Stimulated activated CD4-positive, alpha-beta T cell treated with anti-CD3 and anti-CD28 coated beads, Interleukin-4, amount 100 ng/mL, for 24 hours (primary cell): Measurements from ENCODE around the gene GNA12.
"Not testable (repeated sequence)": the region's sequence is repeated elsewhere in the genome, so short reads cannot be mapped to it uniquely, and the experiment has no call there.

ENCODE experiments used
- DNase-seq: peaks from one replicate; pipeline ENCODE4 v3.0.0-alpha.2; 2020

The GNA12 gene

GRCh38 chr7:2709553-2710285 lies 134.4 kb downstream of the GNA12 start:
- DNase-seq = peak; percentile 77

DNA sequence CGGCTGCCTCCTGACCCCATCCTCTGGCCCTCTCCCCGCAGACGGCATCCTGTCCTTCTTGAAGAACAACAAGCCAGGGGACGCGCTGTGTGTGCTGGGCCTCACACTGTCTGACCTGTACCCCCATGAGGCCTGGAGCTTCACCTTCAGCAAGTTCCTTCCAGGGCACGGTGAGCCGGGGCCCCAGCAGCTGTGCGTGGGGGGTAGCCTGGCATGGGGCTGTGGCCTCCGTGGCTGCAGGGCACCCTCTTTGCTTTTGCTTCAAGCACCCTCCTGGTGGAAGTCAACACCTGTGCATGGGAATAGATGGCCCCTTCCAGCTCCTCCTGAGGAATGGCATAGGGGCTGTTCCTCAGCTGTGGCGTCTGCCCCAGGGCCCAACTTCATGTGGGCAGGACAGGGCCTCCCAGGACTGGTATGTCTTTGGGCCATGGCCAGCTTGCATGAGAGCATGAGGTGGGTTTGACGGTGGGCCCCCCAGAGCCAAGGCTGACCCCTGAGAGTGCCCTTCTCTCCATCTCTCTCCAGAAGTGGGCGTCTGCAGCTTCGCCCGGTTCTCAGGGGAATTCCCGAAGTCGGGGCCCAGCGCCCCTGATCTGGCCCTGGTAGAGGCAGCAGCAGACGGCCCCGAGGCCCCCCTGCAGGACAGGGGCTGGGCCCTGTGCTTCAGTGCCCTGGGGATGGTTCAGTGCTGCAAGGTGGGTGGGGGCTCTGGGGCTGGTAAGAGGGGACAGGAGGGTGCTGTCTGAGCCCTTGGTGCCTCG lies 135.4 kb downstream of the GNA12 start:
- no peak for DNase-seq

DNA sequence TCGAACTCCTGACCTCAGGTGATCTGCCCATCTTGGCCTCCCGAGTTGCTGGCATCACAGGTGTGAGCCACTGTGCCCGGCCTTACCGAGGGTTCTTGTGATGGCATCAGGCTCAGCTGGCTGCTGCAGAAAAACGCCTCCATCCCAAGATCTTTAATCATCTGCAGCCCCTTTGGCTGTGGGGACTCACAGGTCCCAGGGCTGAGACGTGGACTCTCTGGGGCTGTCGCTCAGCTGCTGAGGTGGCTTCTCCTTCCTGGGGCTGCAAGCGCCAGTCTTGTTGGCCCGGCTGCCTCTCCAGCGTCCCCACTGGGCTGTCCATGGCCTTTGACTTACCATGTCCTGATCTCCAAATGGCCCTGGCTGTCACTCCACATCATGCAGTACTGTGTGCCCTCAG lies 136.1 kb downstream of the GNA12 start:
- DNase-seq = no peak

DNA sequence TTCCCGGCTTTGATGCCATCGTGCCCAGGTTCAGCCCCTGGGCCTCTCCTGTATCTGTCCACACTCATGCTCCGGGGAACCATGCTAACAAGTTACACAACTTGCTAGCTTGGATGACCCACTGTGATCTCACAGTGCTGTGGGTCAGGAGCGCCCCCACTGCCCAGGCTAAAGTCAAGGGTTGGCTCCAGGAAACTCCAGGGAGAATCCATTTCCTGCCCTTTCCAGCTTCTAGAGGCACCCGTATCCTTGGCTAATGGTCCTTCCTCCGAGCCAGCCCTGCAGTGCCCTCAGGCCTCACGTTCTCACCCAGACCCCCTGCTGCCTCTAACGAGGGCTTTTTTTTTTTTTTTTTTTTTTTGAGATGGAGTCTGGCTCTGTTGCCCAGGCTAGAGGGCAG lies 136.6 kb downstream of the GNA12 start:
- no peak for DNase-seq

DNA sequence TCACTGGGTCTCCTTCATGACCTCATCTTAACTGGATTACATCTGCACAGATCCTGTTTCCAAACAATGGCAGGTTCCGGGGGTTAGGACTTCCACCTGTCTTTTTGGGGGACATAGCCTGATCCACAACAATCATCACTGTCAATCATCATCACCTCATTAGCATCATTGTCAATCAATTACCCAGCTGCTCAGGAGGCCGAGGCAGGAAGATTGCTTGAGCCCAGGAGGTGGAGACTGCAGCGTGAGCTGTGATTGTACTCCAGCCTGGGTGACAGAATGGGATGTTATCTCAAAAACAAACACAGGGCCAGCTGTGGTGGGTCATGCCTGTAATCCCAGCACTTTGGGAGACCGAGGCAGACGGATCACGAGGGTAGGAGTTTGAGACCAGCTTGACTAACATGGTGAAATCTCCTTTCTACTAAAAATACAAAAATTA lies 137.4 kb downstream of the GNA12 start:
- DNase-seq = no peak

- no peak for DNase-seq
Measured at GRCh38 chr7:2705371-2706096, 138.6 kb downstream of the GNA12 start.

DNA sequence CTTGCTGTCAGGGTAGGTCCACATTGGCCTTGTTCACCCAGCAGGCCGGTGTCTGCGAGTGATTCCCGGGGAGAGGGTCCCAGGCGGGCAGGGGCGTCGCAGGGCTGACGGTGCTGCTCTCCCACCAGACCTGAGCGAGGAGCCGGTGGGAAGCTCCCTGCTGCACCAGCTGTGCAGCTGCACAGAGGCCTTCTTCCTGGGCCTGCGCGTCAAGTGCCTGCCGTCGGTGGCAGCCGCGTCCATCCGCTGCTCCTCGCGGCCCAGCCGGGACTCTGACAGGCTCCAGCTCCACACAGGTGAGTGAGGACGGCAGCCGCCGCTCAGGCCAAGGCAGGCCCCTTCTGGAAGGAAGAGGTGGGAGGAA lies 141.5 kb downstream of the GNA12 start:
- no peak for DNase-seq

DNA sequence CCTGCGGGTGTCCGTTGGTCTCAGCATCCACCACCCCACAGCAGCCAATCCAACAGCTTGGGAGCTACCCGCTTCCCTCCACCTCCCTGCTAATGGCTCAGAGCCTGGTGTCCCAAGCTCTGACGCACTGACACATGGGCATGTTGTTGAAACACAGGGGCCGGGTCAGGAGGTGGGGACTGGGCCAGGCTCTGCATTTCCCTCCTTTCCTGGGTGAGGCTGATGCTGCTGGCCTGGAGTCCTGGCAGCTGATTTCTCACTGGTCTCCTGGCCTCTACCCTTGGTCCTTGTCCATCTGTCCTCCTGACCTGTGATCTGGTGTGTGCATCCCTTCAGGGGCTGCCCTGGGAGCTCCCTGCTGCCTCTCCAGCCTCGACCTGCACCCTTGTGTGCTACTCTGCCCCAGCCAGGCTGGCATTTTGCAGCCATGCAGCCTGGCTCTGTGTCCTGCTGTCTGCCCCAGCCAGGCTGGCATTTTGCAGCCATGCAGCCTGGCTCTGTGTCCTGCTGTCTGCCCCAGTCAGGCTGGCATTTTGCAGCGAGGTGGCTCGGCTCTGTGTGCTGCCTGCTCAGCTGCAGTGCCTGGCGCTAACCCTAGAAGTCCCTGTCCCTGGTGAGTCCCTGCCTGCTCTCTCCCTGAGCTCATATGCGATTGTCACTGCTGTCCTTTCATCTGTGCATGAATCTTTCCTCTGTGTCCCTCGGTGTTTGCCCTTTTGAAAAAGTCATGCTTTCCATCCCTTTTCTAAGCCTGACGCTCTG lies 142.1 kb downstream of the GNA12 start:
- no peak for DNase-seq

- DNase-seq = no peak
Measured at GRCh38 chr7:2701424-2701823, 142.7 kb downstream of the GNA12 start.

DNA sequence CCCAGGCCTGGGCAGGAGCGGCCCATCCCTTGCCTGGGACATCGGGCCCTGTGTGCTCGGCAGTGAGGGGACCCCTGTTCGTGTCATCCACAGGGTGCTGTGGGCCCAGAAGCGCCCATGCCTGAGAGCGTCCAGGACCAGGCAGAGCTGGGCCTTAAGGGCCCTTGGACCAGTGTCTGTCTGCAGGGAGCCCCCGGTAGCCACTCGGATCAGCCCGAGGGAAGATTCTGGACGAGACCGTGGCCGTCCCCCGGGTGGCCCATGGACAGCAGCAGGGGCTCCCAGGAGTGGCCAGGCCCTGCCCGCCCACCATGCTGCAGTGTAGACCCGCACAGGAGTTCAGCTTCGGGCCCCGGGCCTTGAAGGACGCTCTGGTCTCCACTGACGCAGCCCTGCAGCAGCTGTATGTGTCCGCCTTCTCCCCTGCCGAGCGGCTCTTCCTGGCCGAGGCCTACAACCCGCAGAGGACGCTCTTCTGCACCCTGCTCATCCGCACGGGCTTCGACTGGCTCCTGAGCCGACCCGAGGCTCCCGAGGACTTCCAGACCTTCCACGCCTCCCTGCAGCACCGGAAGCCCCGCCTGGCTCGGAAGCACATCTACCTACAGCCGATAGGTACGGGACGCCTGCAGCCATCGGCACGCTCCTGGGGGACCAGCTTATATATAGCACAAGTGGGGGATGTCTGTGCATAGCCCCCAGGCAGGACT lies 143.8 kb downstream of the GNA12 start:
- DNase-seq = no peak

DNA sequence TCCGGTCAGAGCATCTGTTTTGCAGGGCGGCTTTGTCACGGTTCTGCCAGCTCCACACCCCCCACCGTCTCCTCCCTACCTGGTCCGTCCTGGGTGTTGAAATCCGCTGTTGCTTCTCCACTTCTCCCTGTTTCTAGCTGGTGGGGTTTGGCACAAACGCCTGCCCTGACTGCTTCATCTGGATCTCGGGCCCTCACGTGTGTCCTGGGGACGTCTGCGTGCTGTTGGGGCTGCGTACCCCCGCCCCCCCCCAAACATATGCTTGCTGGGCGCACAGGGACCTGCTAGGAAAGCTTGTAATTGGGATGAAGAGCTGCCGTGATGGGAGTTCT lies 144.9 kb downstream of the GNA12 start:
- DNase-seq = no peak

- peak; percentile 53 for DNase-seq
Measured at GRCh38 chr7:2698581-2699288, 145.4 kb downstream of the GNA12 start.

DNA sequence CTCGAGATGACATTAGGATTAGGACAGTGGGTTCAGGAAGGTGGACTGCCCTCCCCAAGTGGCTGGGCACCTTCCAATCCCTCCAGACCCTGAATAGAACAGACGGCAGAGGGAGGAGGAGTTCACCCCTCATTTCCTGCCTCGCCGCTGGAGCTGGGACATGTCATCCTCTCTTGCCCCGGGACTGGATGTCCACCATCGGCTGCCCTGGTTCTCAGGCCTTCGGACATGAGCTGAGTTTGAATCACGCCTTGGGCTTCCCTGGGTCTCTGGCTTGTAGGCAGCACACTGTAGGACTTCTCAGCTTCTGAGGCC lies 150.0 kb downstream of the GNA12 start:
- not testable (repeated sequence) for DNase-seq

DNA sequence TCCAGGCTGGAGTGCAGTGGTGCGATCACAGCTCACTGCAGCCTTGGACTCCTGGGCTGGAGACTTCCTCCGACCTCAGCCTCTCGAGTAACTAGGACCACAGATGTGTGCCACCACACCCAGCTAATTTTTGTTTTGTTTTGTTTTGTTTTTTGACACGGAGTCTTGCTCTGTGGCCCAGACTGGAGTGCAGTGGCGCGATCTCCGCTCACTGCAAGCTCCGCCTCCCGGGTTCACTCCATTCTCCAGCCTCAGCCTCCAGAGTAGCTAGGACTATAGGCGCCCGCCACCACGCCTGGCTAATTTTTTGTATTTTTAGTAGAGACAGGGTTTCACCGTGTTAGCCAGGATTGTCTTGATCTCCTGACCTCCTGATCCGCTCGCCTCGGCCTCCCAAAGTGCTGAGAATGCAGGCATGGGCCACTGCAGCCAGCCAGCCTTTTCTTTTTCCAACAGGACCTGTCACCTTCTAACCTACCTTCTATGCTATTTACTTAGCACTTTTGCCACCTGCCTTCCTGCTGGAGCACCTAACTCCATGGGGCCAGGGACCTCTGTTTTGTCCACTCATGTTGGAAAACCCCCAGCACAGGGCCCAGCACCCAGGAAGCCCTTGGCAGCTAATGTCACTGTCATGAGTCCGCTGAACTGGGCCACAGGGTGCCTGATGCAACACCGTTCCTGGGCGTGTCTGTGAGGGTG lies 150.5 kb downstream of the GNA12 start:
- DNase-seq = not testable (repeated sequence)

GRCh38 chr7:2692543-2692942 lies 151.6 kb downstream of the GNA12 start:
- no peak for DNase-seq

- DNase-seq = not testable (repeated sequence)
Measured at GRCh38 chr7:2691932-2692439, 152.1 kb downstream of the GNA12 start.

DNA sequence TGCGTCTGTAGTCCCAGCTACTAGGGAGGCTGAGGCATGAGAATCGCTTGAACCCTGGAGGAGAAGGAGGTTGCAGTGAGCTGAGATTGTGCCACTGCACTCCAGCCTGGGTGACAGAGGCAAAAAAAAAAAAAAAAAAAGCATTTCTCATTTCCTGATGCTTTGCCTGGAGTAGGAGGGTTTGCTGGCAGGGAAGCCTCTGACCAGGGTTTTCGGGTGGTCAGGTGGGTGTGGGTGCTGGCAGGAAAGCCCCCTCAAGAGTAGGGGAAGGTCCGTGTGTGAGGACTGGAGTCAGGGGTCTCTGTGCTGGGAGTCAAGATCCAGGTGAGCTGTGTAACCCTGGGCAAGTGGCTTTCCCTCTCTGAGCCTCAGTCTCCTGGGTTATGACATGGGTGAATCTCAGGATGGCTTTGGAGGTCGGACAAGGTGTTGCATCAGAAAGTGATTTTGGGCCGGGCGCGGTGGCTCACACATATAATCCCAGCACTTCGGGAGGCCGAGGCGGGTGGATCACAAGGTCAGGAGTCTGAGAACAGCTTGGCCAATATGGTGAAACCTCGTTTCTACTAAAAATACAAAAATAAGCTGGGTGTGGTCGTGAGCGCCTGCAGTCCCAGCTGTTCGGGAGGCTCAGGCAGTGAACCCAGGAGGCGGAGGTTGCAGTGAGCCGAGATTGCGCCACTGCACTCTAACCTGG lies 152.9 kb downstream of the GNA12 start:
- DNase-seq = no peak

- no peak for DNase-seq
Measured at GRCh38 chr7:2689951-2690705, 154.0 kb downstream of the GNA12 start.

DNA sequence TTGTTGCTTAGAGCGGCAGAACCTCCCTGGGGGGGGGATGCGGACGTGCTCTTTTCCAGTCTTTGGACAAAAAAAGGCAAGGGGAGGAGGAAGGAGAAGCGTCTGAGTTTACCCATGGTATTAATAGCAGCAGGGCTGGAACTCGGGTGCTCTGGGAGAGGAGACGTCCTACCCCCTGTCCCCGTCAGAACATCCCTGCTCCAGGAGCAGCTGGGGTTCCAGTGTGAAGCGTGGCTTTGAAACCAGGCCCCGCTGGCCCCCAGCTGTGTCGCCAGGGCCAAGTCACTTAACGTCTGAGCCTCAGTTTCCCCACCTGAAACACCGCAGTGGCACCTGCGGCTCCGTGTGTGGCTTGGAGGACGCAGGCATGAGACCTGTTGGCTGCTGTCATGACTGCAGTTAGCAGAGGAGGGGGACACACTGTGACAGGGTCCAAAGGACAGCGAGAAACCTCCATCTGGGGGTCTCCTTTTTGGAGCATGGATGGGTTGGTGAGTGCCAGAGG lies 154.7 kb downstream of the GNA12 start:
- DNase-seq = no peak
